H9 (cell line): ENCODE data around the gene ZNF280C. TPM values are rescaled to one million over a fixed set of nuclear protein-coding genes. Genes with fewer than 3 reads are reported as not detected.

Source experiments
- DNase-seq: peaks from one replicate; pipeline ENCODE4 v3.0.0-alpha.2; 2017
- H2AFZ ChIP-seq: one replicate; pipeline ENCODE4 v1.6.1; 2013; ENCODE audit warnings: mild to moderate bottlenecking, low read length, control low read depth, moderate library complexity
- H2AK5ac ChIP-seq: 2 replicates; pipeline ENCODE4 v1.6.1; 2013; ENCODE audit warnings: low read length, control low read depth, mixed read lengths; ENCODE audit not compliant: insufficient read length
- H2BK120ac ChIP-seq: one replicate; pipeline ENCODE4 v1.6.1; 2013; ENCODE audit warnings: low read depth, mild to moderate bottlenecking, low read length, control low read depth, inconsistent platforms; ENCODE audit not compliant: poor library complexity, severe bottlenecking
- H2BK12ac ChIP-seq: 2 replicates; pipeline ENCODE4 v1.6.1; 2013; ENCODE audit warnings: low read length, control low read depth, mixed read lengths, low read depth; ENCODE audit not compliant: insufficient read length
- H2BK15ac ChIP-seq: 2 replicates; pipeline ENCODE4 v1.6.1; 2013; ENCODE audit warnings: low read depth, low read length, control low read depth
- H2BK20ac ChIP-seq: one replicate; pipeline ENCODE4 v1.6.1; 2013; ENCODE audit warnings: low read depth, mild to moderate bottlenecking, low read length, control low read depth, inconsistent platforms; ENCODE audit not compliant: poor library complexity, severe bottlenecking
- H2BK5ac ChIP-seq: 2 replicates; pipeline ENCODE4 v1.6.1; 2013; ENCODE audit warnings: low read length, control low read depth, mixed read lengths; ENCODE audit not compliant: insufficient read length
- H3K14ac ChIP-seq: 2 replicates; pipeline ENCODE4 v1.6.1; 2013; ENCODE audit warnings: low read length, control low read depth; ENCODE audit not compliant: insufficient read depth
- H3K18ac ChIP-seq: 2 replicates; pipeline ENCODE4 v1.6.1; 2013; ENCODE audit warnings: low read depth, mild to moderate bottlenecking, mixed read lengths, low read length, control low read depth; ENCODE audit not compliant: insufficient read length
- H3K23ac ChIP-seq: 2 replicates; pipeline ENCODE4 v1.6.1; 2013; ENCODE audit warnings: low read length, control low read depth, mixed read lengths, low read depth; ENCODE audit not compliant: insufficient read length
- H3K23me2 ChIP-seq: 2 replicates; pipeline ENCODE4 v1.6.1; 2013; ENCODE audit warnings: low read depth, mild to moderate bottlenecking, mixed read lengths, low read length, control low read depth; ENCODE audit not compliant: insufficient read length, poor library complexity, severe bottlenecking
- H3K27ac ChIP-seq: 2 replicates; pipeline ENCODE4 v1.5.1; 2013; ENCODE audit warnings: low read length, control low read depth, mixed read lengths, low read depth; ENCODE audit not compliant: insufficient read length
- H3K27me3 ChIP-seq: 2 replicates; pipeline ENCODE4 v1.6.1; 2013; ENCODE audit warnings: low read length, control low read depth, inconsistent platforms; ENCODE audit not compliant: insufficient read depth
- H3K4ac ChIP-seq: 2 replicates; pipeline ENCODE4 v1.6.1; 2013; ENCODE audit warnings: low read depth, mild to moderate bottlenecking, control low read depth, inconsistent platforms, low read length, moderate library complexity
- H3K4me1 ChIP-seq: 2 replicates; pipeline ENCODE4 v1.6.1; 2013; ENCODE audit warnings: low read length, control low read depth, inconsistent platforms; ENCODE audit not compliant: insufficient read depth
- H3K4me2 ChIP-seq: 2 replicates; pipeline ENCODE4 v1.6.1; 2013; ENCODE audit warnings: low read length, control low read depth, mixed read lengths; ENCODE audit not compliant: insufficient read length, insufficient read depth
- H3K56ac ChIP-seq: 2 replicates; pipeline ENCODE4 v1.6.1; 2013; ENCODE audit warnings: low read depth, mild to moderate bottlenecking, mixed read lengths, low read length, control low read depth; ENCODE audit not compliant: insufficient read length
- H3K79me1 ChIP-seq: 2 replicates; pipeline ENCODE4 v1.6.1; 2013; ENCODE audit warnings: low read depth, mild to moderate bottlenecking, moderate library complexity, low read length, control low read depth, inconsistent platforms; ENCODE audit not compliant: insufficient read depth, poor library complexity, severe bottlenecking
- H3K79me2 ChIP-seq: 2 replicates; pipeline ENCODE4 v1.6.1; 2013; ENCODE audit warnings: low read length, control low read depth, inconsistent platforms; ENCODE audit not compliant: insufficient read depth
- H3K9ac ChIP-seq: 2 replicates; pipeline ENCODE4 v1.6.1; 2013; ENCODE audit warnings: low read length, control low read depth, mixed read lengths; ENCODE audit not compliant: insufficient read length; ENCODE audit errors: extremely low read depth
- H3K9me3 ChIP-seq: one replicate; pipeline ENCODE4 v1.6.1; 2013; ENCODE audit warnings: low read depth, low read length, inconsistent platforms; ENCODE audit not compliant: control insufficient read depth
- H3T11ph ChIP-seq: one replicate; pipeline ENCODE4 v1.6.1; 2013; ENCODE audit warnings: mild to moderate bottlenecking, low read length, control low read depth, inconsistent platforms
- H4K20me1 ChIP-seq: one replicate; pipeline ENCODE4 v1.6.1; 2013; ENCODE audit not compliant: control insufficient read depth, insufficient read length, insufficient read depth
- H4K5ac ChIP-seq: 2 replicates; pipeline ENCODE4 v1.6.1; 2013; ENCODE audit warnings: low read depth, mild to moderate bottlenecking, mixed read lengths, low read length, control low read depth; ENCODE audit not compliant: insufficient read length
- H4K8ac ChIP-seq: replicated peaks from 2 replicates; pipeline ENCODE4 v1.6.1; 2013; ENCODE audit warnings: low read length, control low read depth, mixed read lengths, low read depth; ENCODE audit not compliant: insufficient read length
- H4K91ac ChIP-seq: 2 replicates; pipeline ENCODE4 v1.6.1; 2013; ENCODE audit warnings: low read depth, mild to moderate bottlenecking, moderate library complexity, mixed read lengths, low read length, control low read depth; ENCODE audit not compliant: insufficient read length
- H3K27ac Mint-ChIP-seq, 3 experiments: 2 replicates in 2 of 3; 3 replicates in 1 of 3; pipeline ENCODE4 v1.8.0; 2020 to 2021; ENCODE audit warnings: mixed read lengths in 3 of 3, mild to moderate bottlenecking in 1 of 3, moderate library complexity in 1 of 3
- H3K27me3 Mint-ChIP-seq: 2 replicates; pipeline ENCODE4 v1.8.0; 2021; ENCODE audit warnings: low read depth, mild to moderate bottlenecking, moderate library complexity, mixed read lengths
- H3K36me3 Mint-ChIP-seq, 3 experiments: 2 replicates in 2 of 3; 3 replicates in 1 of 3; pipeline ENCODE4 v1.8.0; 2020 to 2021; ENCODE audit warnings: low read depth in 3 of 3, mixed read lengths in 3 of 3; ENCODE audit not compliant: insufficient read depth in 1 of 3
- H3K4me1 Mint-ChIP-seq, 2 experiments: 2 replicates each; pipeline ENCODE4 v1.8.0; 2020; ENCODE audit warnings: mixed read lengths in 2 of 2
- H3K4me3 Mint-ChIP-seq, 2 experiments: 2 replicates in 1 of 2; 3 replicates in 1 of 2; pipeline ENCODE4 v1.8.0; 2020 to 2021; ENCODE audit warnings: mild to moderate bottlenecking in 2 of 2, mixed read lengths in 2 of 2, moderate library complexity in 1 of 2
- H3K9me3 Mint-ChIP-seq, 2 experiments: 2 replicates in 1 of 2; 3 replicates in 1 of 2; pipeline ENCODE4 v1.8.0; 2020; ENCODE audit warnings: mild to moderate bottlenecking in 2 of 2, mixed read lengths in 2 of 2, moderate library complexity in 1 of 2
- CTCF ChIP-seq: fragments of 200-600 bp; sonication (generic); conservative IDR thresholded peaks from 3 replicates; pipeline ENCODE4 v1.8.0; 2021; ENCODE audit warnings: antibody characterized with exemption, mild to moderate bottlenecking
- WGBS: extraction: QIAGEN DNeasy Blood & Tissue Kit; methylation state at CpG from one replicate; pipeline ENCODE4 v1.1.7; 2013; ENCODE audit warnings: missing lambda C conversion rate, low lambda C conversion rate, mixed read lengths; ENCODE audit not compliant: insufficient read length; ENCODE audit errors: extremely low coverage; 5-methylcytosine and 5-hydroxymethylcytosine counted together
- total RNA-seq: library from RNA; stranded (reverse); gene quantifications from 2 replicates; pipeline ENCODE4 v1.2.1, GENCODE V29; 2021

The ZNF280C gene
- total RNA-seq, 1 experiment from 2014 or later: 6.6 TPM

GRCh38 chrX:130228871-130229270, 39.8 kb downstream of the ZNF280C start:
- no peak overlapping the region for H2BK15ac ChIP-seq
- H3K4me1 ChIP-seq: no peaks in the 10 kb centered on the region
- no peaks in the 10 kb centered on the region for H3K23me2 ChIP-seq

More at GRCh38 chrX:130228871-130229270, 39.8 kb downstream of the ZNF280C start:
- Histone ChIP-seq H2BK12ac (no peak overlapping the region), H3K23ac (no peak overlapping the region), H3K14ac (no peak overlapping the region), H3K79me2 (no peaks in the 10 kb centered on the region), H3K79me1 (no peaks in the 10 kb centered on the region), H3K56ac (no peak overlapping the region), H2BK20ac (no peak overlapping the region), H2AK5ac (no peak overlapping the region), H2BK120ac (no peak overlapping the region), H4K20me1 (no peaks in the 10 kb centered on the region), H2AFZ (no peak overlapping the region), H2BK5ac (no peak overlapping the region), H3K4ac (no peak overlapping the region), H4K8ac (no peak overlapping the region), H3K27me3 (no peaks in the 10 kb centered on the region), H3K18ac (no peak overlapping the region), H3K4me2 (no peak overlapping the region), H4K5ac (no peak overlapping the region), H4K91ac (no peak overlapping the region), H3K9me3 (peaks cover 6% of the 10 kb centered on the region), H3K27ac (no peak overlapping the region), H3K9ac (no peak overlapping the region), H3T11ph (no peak overlapping the region)
- Mint-ChIP-seq H3K36me3 (peaks cover 26 to 66% (median 57%) of the 10 kb centered on the region in 3 experiments; a peak in 6 of 7 replicates), H3K4me3 (no peak overlapping the region), H3K9me3 (peaks cover 0 to 19% of the 10 kb centered on the region in 2 experiments; a peak in 2 of 5 replicates), H3K27me3 (no peaks in the 10 kb centered on the region), H3K27ac (no peak overlapping the region), H3K4me1 (no peaks in the 10 kb centered on the region)
- TF ChIP-seq CTCF: no peak
- DNase-seq: no peak
- no CpG with 5 or more reads among the region's 2 CpGs for WGBS
